MV-4-11 (cell line): ENCODE measurements around the gene IPO11.

Experiments used
- DNase-seq: peaks from one replicate; lab custom pipeline; 2025; lab: John Stamatoyannopoulos, UW

Gene IPO11

DNA sequence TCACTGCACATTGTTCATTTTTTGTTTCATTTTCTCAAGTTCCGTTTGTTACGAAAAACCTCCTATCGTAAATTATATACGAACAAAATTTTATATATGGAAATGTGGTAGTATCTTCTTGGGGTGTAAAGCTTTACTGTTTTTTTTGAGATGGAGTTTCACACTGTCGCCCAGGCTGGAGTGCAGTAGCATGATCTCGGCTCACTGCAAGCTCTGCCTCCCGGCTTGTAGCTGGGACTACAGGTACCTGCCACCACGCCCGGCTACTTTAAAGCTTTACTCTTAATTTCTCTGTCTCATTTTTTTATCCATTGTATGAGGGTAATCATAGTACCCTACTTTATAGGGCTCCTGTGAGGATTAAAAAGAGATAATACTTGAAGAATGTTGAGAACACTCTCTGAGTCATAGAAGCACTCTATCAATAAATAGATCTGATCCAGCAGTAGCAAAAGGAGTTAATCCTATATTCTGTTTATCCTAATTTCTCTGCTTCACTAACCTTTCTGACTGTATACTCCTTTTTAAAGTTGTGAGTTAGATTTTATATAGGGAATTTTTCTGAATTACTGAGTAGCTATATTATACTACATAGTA is 160.5 kb downstream of the IPO11 start:
- DNase-seq, result no peak

DNA sequence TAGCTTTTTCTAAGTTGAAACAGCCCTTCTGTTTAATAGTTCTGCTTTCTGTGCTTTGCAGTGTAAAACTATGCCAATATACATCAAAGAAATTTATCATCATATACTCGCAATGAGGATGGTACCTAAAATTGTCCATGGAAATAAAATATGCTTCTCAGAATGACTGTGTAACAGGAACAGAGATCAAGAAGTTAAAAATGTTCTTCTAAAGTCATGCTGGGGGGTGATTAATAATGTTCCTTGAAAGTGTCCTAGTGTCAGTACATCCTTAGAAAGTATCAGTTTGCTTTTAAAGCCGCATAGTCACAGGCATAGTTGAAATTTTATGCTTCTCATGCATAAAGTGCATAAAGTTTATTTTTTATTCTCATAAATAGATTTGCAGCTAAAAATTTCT is 162.0 kb downstream of the IPO11 start:
- no peak for DNase-seq

DNA sequence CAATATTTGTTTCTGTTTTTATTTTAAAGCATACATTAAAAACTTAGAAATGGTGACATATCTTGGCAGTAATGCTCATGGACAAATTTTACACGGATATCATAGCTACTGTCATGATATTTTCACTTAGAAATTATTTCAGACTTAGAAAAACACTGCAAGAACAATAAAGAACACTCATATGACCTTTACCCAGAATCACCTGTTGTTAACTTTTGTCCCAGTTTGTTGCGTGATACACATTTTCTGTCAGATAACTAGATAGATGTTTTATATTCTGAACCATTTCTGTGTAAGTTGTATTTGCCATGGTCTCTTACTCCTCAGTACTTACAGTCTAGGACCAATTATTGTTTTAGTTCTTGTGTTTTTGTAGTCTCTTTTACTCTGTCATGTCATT is 162.5 kb downstream of the IPO11 start:
- DNase-seq, result no peak

DNA sequence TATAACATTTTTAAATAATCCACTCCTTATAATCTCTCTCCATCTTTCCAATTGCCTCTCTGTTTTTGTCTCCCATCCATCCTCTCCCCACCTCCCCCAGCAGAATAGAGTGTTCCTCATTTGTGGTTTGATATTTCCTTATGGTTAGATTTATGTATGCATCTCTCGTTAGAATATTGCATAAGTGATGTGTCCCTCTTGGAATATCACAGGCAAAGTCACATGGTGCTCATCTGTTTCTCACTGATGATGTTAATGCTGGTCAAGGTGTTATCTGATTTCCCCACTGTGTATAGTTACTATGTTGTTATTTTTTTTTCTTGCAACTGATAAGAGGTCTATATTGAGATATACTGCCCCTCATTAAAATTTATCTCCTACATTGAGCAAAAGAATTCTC is 162.9 kb downstream of the IPO11 start:
- DNase-seq, result no peak

GRCh38 chr5:62576570-62577170 is 164.1 kb downstream of the IPO11 start:
- no peak for DNase-seq

DNA sequence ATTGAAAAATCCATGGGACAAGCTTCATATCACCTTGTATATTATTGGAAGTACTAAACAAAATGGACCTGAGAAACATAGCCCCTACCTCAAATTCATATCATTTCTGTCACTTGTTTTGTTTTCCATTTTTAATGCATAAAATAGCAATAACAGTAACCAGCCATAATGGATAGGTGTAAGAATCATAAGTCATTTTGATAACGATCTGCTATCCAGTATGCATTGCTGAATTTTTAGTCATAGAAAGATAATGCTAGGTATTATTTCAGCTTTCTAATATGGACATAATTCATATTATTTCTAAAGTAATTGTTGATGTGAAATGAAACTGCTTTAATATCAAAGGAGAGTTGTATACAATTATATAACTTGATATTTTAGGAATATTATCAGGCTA is 164.9 kb downstream of the IPO11 start:
- no peak for DNase-seq

DNA sequence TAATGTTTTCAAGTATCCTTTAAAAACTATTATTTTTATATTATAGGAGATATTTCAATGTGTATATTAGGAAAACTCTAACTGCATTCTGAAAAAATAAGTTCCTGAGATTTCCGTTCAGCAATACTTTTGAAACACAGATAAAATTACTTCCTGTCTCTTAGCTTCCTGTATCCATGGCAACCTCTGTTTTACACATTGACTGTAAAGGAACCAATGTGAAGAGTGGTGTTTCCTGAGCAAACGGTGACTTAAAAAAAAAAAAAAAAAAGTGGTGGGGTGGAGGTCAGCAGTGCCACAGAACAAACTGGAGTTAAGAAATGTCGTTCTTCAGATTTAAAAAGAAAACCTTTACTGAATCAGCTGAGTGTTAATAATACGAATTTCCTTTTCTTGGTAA is 166.0 kb downstream of the IPO11 start, which contains the start of gene LRRC70:
Gene LRRC70, plus strand, starts transcription at position 280 of the 400 bp plus-strand sequence. CDS start 620 bp downstream, outside the sequence.
- peak; percentile 87 for DNase-seq

GRCh38 chr5:62579761-62580160 is 167.2 kb downstream of the IPO11 start:
- no peak for DNase-seq

- no peak for DNase-seq
These were observed 169.5 kb downstream of the IPO11 start for GRCh38 chr5:62581836-62582597.

DNA sequence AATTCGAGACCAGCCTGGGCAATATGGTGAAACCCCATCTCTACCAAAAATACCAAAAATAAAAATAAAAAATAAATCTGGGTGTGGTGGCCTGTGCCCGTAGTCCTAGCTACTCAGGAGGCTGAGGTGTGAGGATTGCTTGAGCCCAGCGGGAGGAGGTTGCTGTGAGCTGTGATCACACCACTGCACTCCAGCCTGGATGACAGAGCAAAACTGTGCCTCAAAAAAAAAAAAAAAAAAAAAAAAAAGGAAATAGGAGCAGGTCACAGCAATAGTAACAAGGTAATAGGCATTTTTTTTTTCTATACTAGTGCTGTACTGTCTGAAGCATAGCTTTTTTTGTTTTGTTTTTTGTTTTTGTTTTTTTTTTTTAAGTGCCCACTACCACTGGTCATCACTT is 171.8 kb downstream of the IPO11 start:
- DNase-seq, result no peak

DNA sequence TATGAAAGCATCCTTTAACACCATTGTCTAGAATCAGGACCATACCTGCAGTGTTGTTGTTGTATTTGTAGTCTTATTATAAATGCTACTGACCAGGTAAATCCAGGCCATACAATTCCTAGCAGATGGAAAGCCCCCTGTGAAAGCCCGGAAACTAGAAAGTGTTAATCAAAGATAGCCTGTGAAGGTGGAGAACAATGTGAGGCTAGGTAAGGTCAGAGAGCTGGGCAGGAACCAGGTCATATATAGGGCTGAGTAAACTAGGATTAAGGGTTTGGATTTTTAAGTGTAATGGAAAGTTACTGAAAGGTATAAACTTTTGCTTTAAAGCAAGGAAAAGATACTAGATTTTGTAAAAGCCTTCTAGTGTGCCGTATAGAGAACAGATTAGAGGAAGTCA is 172.7 kb downstream of the IPO11 start:
- no peak for DNase-seq

GRCh38 chr5:62585751-62586150 is 173.2 kb downstream of the IPO11 start:
- peak; percentile 57 for DNase-seq

DNA sequence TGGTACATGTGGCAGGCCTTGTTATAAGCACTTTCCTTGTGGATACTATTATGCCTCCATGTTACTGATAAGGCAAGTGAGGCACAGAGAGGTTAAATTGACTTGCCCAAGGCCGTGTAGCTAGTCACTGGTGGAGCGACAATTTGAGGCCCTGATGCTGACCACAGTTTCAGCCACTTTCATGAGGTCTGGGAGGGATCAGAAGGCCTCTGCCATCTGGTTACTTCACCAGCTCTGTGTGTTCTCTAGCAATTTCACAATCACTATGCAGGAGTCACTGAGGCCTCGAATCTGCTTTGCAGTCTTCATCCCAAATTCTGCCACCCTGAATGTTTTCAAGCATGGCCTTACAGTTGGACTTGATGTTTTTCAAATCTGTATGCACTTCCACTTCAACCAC is 175.2 kb downstream of the IPO11 start:
- peak; percentile 91 for DNase-seq

- DNase-seq, result no peak
These were observed 176.1 kb downstream of the IPO11 start for GRCh38 chr5:62588668-62589067.

GRCh38 chr5:62589504-62589903 is 176.9 kb downstream of the IPO11 start:
- no peak for DNase-seq

GRCh38 chr5:62590387-62590786 is 177.8 kb downstream of the IPO11 start:
- DNase-seq, result no peak

DNA sequence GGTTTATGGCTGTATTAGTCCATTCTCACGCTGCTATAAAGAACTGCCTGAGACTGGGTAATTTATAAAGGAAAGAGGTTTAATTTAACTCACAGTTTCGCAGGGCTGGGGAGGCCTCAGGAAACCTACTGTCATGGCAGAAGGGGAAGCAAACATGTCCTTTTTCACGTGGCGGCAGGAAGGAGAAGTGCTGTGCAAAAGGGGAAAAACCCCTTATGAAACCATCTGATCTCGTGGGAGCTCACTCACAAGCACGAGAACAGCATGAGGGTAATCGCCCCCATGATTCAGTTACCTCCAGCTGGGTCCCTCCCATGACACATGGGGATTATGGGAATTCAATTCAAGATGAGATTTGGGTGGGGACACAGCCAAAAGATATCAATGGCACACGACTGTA is 180.0 kb downstream of the IPO11 start:
- peak; percentile 40 for DNase-seq

DNA sequence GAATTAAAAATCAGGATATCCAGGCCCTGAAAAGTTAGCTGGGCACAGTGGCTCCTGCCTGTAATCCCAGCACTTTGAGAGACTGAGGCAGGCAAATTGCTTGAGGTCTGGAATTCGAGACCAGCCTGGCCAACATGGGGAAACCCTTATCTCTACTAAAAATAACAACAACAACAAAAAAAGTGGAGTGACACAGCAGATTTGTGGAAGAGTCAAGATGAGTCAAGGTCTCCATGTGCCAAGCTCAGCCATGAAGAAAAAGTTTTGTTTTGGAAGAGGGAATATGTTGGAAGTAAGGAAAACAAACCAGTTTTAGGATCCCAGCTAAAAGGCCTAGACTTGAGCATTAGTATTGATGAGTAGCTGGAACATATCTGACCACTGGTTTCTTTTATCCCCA is 180.8 kb downstream of the IPO11 start:
- no peak for DNase-seq

DNA sequence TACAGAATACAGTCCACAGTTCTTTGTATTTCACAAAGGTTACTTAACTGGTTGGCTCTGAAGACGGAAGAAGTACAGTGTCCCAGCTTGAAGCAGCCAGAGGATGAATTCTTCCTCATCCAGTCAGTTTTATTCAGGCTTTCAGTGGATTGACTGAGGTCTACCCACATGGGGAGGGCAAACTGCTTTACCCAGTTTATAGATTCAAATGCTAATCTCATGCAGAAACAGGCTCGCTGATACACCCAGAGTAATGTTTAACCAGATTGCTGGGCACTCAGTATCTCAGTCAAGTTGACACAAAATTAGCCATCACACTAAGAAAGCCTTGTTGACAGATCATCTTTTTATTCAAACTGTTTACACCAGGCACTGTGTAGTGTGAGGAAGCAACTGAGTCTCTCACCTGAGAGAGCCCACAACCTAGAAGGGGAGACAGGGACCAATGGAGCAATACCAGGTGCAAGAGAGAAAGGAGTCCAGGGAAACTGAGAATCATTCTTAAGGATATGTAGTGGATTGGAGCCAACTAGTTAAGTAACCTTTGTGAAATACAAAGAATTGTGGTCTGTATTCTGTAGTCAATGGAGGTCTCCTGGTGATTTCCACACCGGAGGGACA is 181.9 kb downstream of the IPO11 start:
- DNase-seq, result no peak

DNA sequence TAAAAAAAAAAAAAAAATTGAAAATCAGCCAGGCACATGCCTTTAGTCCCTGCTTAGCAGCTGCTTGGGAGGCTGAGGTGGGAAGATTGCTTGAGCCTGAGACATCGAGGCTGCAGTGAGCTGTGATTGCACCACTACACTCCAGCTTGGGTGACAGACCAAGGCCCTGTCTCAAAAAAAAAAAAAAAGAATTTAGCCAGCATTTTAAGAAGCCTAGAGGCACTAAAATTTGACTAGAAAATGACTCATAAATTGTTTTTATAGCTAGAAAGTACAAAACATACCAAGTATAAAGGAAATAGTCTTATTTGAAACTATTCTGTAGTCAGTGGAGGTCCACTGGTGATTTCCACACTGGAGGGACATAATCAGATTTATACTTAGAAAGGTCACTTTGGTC is 183.5 kb downstream of the IPO11 start:
- no peak for DNase-seq

DNA sequence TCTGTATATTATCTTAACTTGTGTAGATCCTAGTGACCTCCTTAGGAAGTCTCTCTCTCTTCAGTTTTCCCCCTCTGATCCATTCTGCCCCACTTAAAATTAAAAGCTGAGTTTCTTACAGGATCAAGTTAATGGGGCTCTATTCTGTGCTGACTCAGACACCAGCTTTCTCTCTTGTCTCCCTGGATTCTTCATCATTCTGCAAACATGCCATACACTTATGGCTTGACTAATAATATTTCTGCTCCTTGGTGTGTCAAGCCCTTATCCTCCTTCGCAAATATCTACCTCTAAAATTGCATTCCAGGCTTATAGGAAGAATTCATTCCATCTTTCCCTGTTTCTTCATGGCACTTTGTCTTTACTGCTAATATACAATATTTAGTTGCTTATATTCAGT is 184.1 kb downstream of the IPO11 start:
- no peak for DNase-seq

GRCh38 chr5:62597314-62597713 is 184.8 kb downstream of the IPO11 start:
- no peak for DNase-seq
